H9 (cell line): ENCODE results near the gene SSB. TPM values are rescaled to one million over a fixed set of nuclear protein-coding genes. Genes with fewer than 3 reads are reported as not detected.
A peak's percentile ranks its signal among the peaks of the same experiment; 100 is the strongest.

Experiments used
- DNase-seq: peaks from one replicate; pipeline ENCODE4 v3.0.0-alpha.2; 2017
- H2AFZ ChIP-seq: one replicate; pipeline ENCODE4 v1.6.1; 2013; ENCODE audit warnings: mild to moderate bottlenecking, low read length, control low read depth, moderate library complexity
- H2AK5ac ChIP-seq: 2 replicates; pipeline ENCODE4 v1.6.1; 2013; ENCODE audit warnings: low read length, control low read depth, mixed read lengths; ENCODE audit not compliant: insufficient read length
- H2BK120ac ChIP-seq: one replicate; pipeline ENCODE4 v1.6.1; 2013; ENCODE audit warnings: low read depth, mild to moderate bottlenecking, low read length, control low read depth, inconsistent platforms; ENCODE audit not compliant: poor library complexity, severe bottlenecking
- H2BK12ac ChIP-seq: 2 replicates; pipeline ENCODE4 v1.6.1; 2013; ENCODE audit warnings: low read length, control low read depth, mixed read lengths, low read depth; ENCODE audit not compliant: insufficient read length
- H2BK15ac ChIP-seq: 2 replicates; pipeline ENCODE4 v1.6.1; 2013; ENCODE audit warnings: low read depth, low read length, control low read depth
- H2BK20ac ChIP-seq: one replicate; pipeline ENCODE4 v1.6.1; 2013; ENCODE audit warnings: low read depth, mild to moderate bottlenecking, low read length, control low read depth, inconsistent platforms; ENCODE audit not compliant: poor library complexity, severe bottlenecking
- H2BK5ac ChIP-seq: 2 replicates; pipeline ENCODE4 v1.6.1; 2013; ENCODE audit warnings: low read length, control low read depth, mixed read lengths; ENCODE audit not compliant: insufficient read length
- H3K14ac ChIP-seq: 2 replicates; pipeline ENCODE4 v1.6.1; 2013; ENCODE audit warnings: low read length, control low read depth; ENCODE audit not compliant: insufficient read depth
- H3K18ac ChIP-seq: 2 replicates; pipeline ENCODE4 v1.6.1; 2013; ENCODE audit warnings: low read depth, mild to moderate bottlenecking, mixed read lengths, low read length, control low read depth; ENCODE audit not compliant: insufficient read length
- H3K23ac ChIP-seq: 2 replicates; pipeline ENCODE4 v1.6.1; 2013; ENCODE audit warnings: low read length, control low read depth, mixed read lengths, low read depth; ENCODE audit not compliant: insufficient read length
- H3K23me2 ChIP-seq: 2 replicates; pipeline ENCODE4 v1.6.1; 2013; ENCODE audit warnings: low read depth, mild to moderate bottlenecking, mixed read lengths, low read length, control low read depth; ENCODE audit not compliant: insufficient read length, poor library complexity, severe bottlenecking
- H3K27ac ChIP-seq: 2 replicates; pipeline ENCODE4 v1.5.1; 2013; ENCODE audit warnings: low read length, control low read depth, mixed read lengths, low read depth; ENCODE audit not compliant: insufficient read length
- H3K27me3 ChIP-seq: 2 replicates; pipeline ENCODE4 v1.6.1; 2013; ENCODE audit warnings: low read length, control low read depth, inconsistent platforms; ENCODE audit not compliant: insufficient read depth
- H3K4ac ChIP-seq: 2 replicates; pipeline ENCODE4 v1.6.1; 2013; ENCODE audit warnings: low read depth, mild to moderate bottlenecking, control low read depth, inconsistent platforms, low read length, moderate library complexity
- H3K4me1 ChIP-seq: 2 replicates; pipeline ENCODE4 v1.6.1; 2013; ENCODE audit warnings: low read length, control low read depth, inconsistent platforms; ENCODE audit not compliant: insufficient read depth
- H3K4me2 ChIP-seq: 2 replicates; pipeline ENCODE4 v1.6.1; 2013; ENCODE audit warnings: low read length, control low read depth, mixed read lengths; ENCODE audit not compliant: insufficient read length, insufficient read depth
- H3K56ac ChIP-seq: 2 replicates; pipeline ENCODE4 v1.6.1; 2013; ENCODE audit warnings: low read depth, mild to moderate bottlenecking, mixed read lengths, low read length, control low read depth; ENCODE audit not compliant: insufficient read length
- H3K79me1 ChIP-seq: 2 replicates; pipeline ENCODE4 v1.6.1; 2013; ENCODE audit warnings: low read depth, mild to moderate bottlenecking, moderate library complexity, low read length, control low read depth, inconsistent platforms; ENCODE audit not compliant: insufficient read depth, poor library complexity, severe bottlenecking
- H3K79me2 ChIP-seq: 2 replicates; pipeline ENCODE4 v1.6.1; 2013; ENCODE audit warnings: low read length, control low read depth, inconsistent platforms; ENCODE audit not compliant: insufficient read depth
- H3K9ac ChIP-seq: 2 replicates; pipeline ENCODE4 v1.6.1; 2013; ENCODE audit warnings: low read length, control low read depth, mixed read lengths; ENCODE audit not compliant: insufficient read length; ENCODE audit errors: extremely low read depth
- H3K9me3 ChIP-seq: one replicate; pipeline ENCODE4 v1.6.1; 2013; ENCODE audit warnings: low read depth, low read length, inconsistent platforms; ENCODE audit not compliant: control insufficient read depth
- H3T11ph ChIP-seq: one replicate; pipeline ENCODE4 v1.6.1; 2013; ENCODE audit warnings: mild to moderate bottlenecking, low read length, control low read depth, inconsistent platforms
- H4K20me1 ChIP-seq: one replicate; pipeline ENCODE4 v1.6.1; 2013; ENCODE audit not compliant: control insufficient read depth, insufficient read length, insufficient read depth
- H4K5ac ChIP-seq: 2 replicates; pipeline ENCODE4 v1.6.1; 2013; ENCODE audit warnings: low read depth, mild to moderate bottlenecking, mixed read lengths, low read length, control low read depth; ENCODE audit not compliant: insufficient read length
- H4K8ac ChIP-seq: replicated peaks from 2 replicates; pipeline ENCODE4 v1.6.1; 2013; ENCODE audit warnings: low read length, control low read depth, mixed read lengths, low read depth; ENCODE audit not compliant: insufficient read length
- H4K91ac ChIP-seq: 2 replicates; pipeline ENCODE4 v1.6.1; 2013; ENCODE audit warnings: low read depth, mild to moderate bottlenecking, moderate library complexity, mixed read lengths, low read length, control low read depth; ENCODE audit not compliant: insufficient read length
- H3K27ac Mint-ChIP-seq, 3 experiments: 2 replicates in 2 of 3; 3 replicates in 1 of 3; pipeline ENCODE4 v1.8.0; 2020 to 2021; ENCODE audit warnings: mixed read lengths in 3 of 3, mild to moderate bottlenecking in 1 of 3, moderate library complexity in 1 of 3
- H3K27me3 Mint-ChIP-seq: 2 replicates; pipeline ENCODE4 v1.8.0; 2021; ENCODE audit warnings: low read depth, mild to moderate bottlenecking, moderate library complexity, mixed read lengths
- H3K36me3 Mint-ChIP-seq, 3 experiments: 2 replicates in 2 of 3; 3 replicates in 1 of 3; pipeline ENCODE4 v1.8.0; 2020 to 2021; ENCODE audit warnings: low read depth in 3 of 3, mixed read lengths in 3 of 3; ENCODE audit not compliant: insufficient read depth in 1 of 3
- H3K4me1 Mint-ChIP-seq, 2 experiments: 2 replicates each; pipeline ENCODE4 v1.8.0; 2020; ENCODE audit warnings: mixed read lengths in 2 of 2
- H3K4me3 Mint-ChIP-seq, 2 experiments: 2 replicates in 1 of 2; 3 replicates in 1 of 2; pipeline ENCODE4 v1.8.0; 2020 to 2021; ENCODE audit warnings: mild to moderate bottlenecking in 2 of 2, mixed read lengths in 2 of 2, moderate library complexity in 1 of 2
- H3K9me3 Mint-ChIP-seq, 2 experiments: 2 replicates in 1 of 2; 3 replicates in 1 of 2; pipeline ENCODE4 v1.8.0; 2020; ENCODE audit warnings: mild to moderate bottlenecking in 2 of 2, mixed read lengths in 2 of 2, moderate library complexity in 1 of 2
- WGBS: extraction: QIAGEN DNeasy Blood & Tissue Kit; methylation state at CpG from one replicate; pipeline ENCODE4 v1.1.7; 2013; ENCODE audit warnings: missing lambda C conversion rate, low lambda C conversion rate, mixed read lengths; ENCODE audit not compliant: insufficient read length; ENCODE audit errors: extremely low coverage; 5-methylcytosine and 5-hydroxymethylcytosine counted together
- total RNA-seq: library from RNA; stranded (reverse); gene quantifications from 2 replicates; pipeline ENCODE4 v1.2.1, GENCODE V29; 2021
- TF ChIP-seq, protein P1 (sequence below): fragments of 200-600 bp; sonication (generic); conservative IDR thresholded peaks from 3 replicates; pipeline ENCODE4 v1.8.0; 2021; ENCODE audit warnings: antibody characterized with exemption, mild to moderate bottlenecking

SSB gene
- total RNA-seq, 1 experiment from 2014 or later, result 248 TPM

- peak; percentile 91 for DNase-seq
- Histone ChIP-seq H3K23ac (peak within 1 kb of the TSS; percentile 84), H2AK5ac (no peak within 1 kb of the TSS), H3K4ac (no peak within 1 kb of the TSS), H3K79me2 (peaks cover 3% of the 10 kb centered on the region; the same call in 1 of the 2 replicates), H3K9me3 (no peaks in the 10 kb centered on the region), H3K27ac (no peak within 1 kb of the TSS), H2BK120ac (no peak within 1 kb of the TSS), H2BK12ac (no peak within 1 kb of the TSS), H3K79me1 (no peaks in the 10 kb centered on the region), H3T11ph (no peak within 1 kb of the TSS), H3K18ac (peak within 1 kb of the TSS; percentile 82), H2BK20ac (no peak within 1 kb of the TSS), H3K14ac (peak within 1 kb of the TSS; percentile 81), H3K23me2 (peaks cover 11% of the 10 kb centered on the region), H3K4me1 (no peaks in the 10 kb centered on the region), H3K4me2 (peak within 1 kb of the TSS; percentile 100), H3K9ac (peak within 1 kb of the TSS; percentile 81), H4K91ac (no peak within 1 kb of the TSS), H4K20me1 (peaks cover 3% of the 10 kb centered on the region), H4K8ac (no peak within 1 kb of the TSS), H3K27me3 (no peaks in the 10 kb centered on the region), H3K56ac (no peak within 1 kb of the TSS), H2BK5ac (no peak within 1 kb of the TSS), H2AFZ (peak within 1 kb of the TSS; percentile 95), H2BK15ac (no peak within 1 kb of the TSS), H4K5ac (no peak within 1 kb of the TSS)
- Mint-ChIP-seq H3K36me3 (peaks cover 8 to 27% (median 21%) of the 10 kb centered on the region in 3 experiments), H3K4me3 (peak within 1 kb of the TSS; percentile 73 to 87), H3K9me3 (peaks cover 0 to 3% of the 10 kb centered on the region in 2 experiments; a peak in 2 of 5 replicates), H3K27me3 (peaks cover 9% of the 10 kb centered on the region), H3K27ac (peak within 1 kb of the TSS; percentile 4 to 73 (median 35); a peak in 4 of 7 replicates), H3K4me1 (peaks cover 26 to 30% of the 10 kb centered on the region in 2 experiments)
- no CpG with 5 or more reads among the region's 61 CpGs for WGBS
- TF ChIP-seq, protein P1, sequence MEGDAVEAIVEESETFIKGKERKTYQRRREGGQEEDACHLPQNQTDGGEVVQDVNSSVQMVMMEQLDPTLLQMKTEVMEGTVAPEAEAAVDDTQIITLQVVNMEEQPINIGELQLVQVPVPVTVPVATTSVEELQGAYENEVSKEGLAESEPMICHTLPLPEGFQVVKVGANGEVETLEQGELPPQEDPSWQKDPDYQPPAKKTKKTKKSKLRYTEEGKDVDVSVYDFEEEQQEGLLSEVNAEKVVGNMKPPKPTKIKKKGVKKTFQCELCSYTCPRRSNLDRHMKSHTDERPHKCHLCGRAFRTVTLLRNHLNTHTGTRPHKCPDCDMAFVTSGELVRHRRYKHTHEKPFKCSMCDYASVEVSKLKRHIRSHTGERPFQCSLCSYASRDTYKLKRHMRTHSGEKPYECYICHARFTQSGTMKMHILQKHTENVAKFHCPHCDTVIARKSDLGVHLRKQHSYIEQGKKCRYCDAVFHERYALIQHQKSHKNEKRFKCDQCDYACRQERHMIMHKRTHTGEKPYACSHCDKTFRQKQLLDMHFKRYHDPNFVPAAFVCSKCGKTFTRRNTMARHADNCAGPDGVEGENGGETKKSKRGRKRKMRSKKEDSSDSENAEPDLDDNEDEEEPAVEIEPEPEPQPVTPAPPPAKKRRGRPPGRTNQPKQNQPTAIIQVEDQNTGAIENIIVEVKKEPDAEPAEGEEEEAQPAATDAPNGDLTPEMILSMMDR, result peak; percentile 98
Observed at GRCh38 chr2:169824373-169825333, 26.0 kb downstream of the SSB start, which contains the start of gene METTL5. Gene METTL5 (minus strand): TSS chr2:169824905. CDS start chr2:169824597, 308 bp downstream.
